IMR-90 (cell line): ENCODE data around the gene NOS1AP. TPM values are rescaled to one million over a fixed set of nuclear protein-coding genes. Genes with fewer than 3 reads are reported as not detected.

ENCODE experiments used
- ATAC-seq: fragments of 200-7000 bp; cut with Tn5 transposase; 2 replicates; pipeline ENCODE4 v1.9.1; 2020; ENCODE audit warnings: low read depth, mild to moderate bottlenecking, moderate library complexity
- BruUV-seq: library from RNA; stranded (reverse); fragments of 400-500 nt; replicated peaks from 2 replicates; lab custom pipeline; 2021; lab: Mats Ljungman, UMichigan
- CTCF ChIA-PET: fragments of 300-600 bp; formaldehyde crosslinking; extraction: SDS; loops from one replicate; lab custom pipeline; 2021; ENCODE audit warnings: antibody characterized with exemption; lab: Yijun Ruan, JAX
- POLR2A ChIA-PET: fragments of 300-600 bp; sonication (Branson Sonifier 250); formaldehyde crosslinking; loops from one replicate; lab custom pipeline; 2022; ENCODE audit warnings: antibody characterized with exemption; ENCODE audit not compliant: unreplicated experiment; lab: Charles Lee
- DNase-seq: peaks from one replicate; pipeline ENCODE4 v3.0.0; 2013
- H2AFZ ChIP-seq: replicated peaks from 2 replicates; pipeline ENCODE3; 2013; ENCODE audit warnings: low read length, mild to moderate bottlenecking; ENCODE audit not compliant: poor library complexity
- H2AK5ac ChIP-seq: 2 replicates; pipeline ENCODE4 v1.6.1; 2013; ENCODE audit warnings: low read depth, low read length, inconsistent platforms
- H2AK9ac ChIP-seq: replicated peaks from 2 replicates; pipeline ENCODE3; 2013; ENCODE audit warnings: mild to moderate bottlenecking, low read depth, low read length, moderate library complexity; ENCODE audit not compliant: poor library complexity
- H2BK120ac ChIP-seq: 2 replicates; pipeline ENCODE4 v1.6.1; 2013; ENCODE audit warnings: low read depth, low read length, inconsistent platforms
- H2BK15ac ChIP-seq: 3 replicates; pipeline ENCODE4 v1.6.1; 2013; ENCODE audit warnings: low read depth, low read length, inconsistent platforms
- H2BK20ac ChIP-seq: 2 replicates; pipeline ENCODE4 v1.6.1; 2013; ENCODE audit warnings: low read depth, mild to moderate bottlenecking, inconsistent platforms, low read length, moderate library complexity
- H2BK5ac ChIP-seq: 2 replicates; pipeline ENCODE4 v1.6.1; 2013; ENCODE audit warnings: mild to moderate bottlenecking, low read depth, low read length, inconsistent platforms; ENCODE audit not compliant: poor library complexity, severe bottlenecking
- H3K14ac ChIP-seq: replicated peaks from 2 replicates; pipeline ENCODE4 v1.6.1; 2013; ENCODE audit warnings: low read depth, low read length, inconsistent platforms
- H3K18ac ChIP-seq: 2 replicates; pipeline ENCODE4 v1.6.1; 2013; ENCODE audit warnings: low read depth, low read length, control low read depth
- H3K23ac ChIP-seq: 2 replicates; pipeline ENCODE4 v1.6.1; 2013; ENCODE audit warnings: low read depth, low read length, inconsistent platforms
- H3K27ac ChIP-seq: 2 replicates; pipeline ENCODE4 v1.5.1; 2013; ENCODE audit warnings: mild to moderate bottlenecking, control low read depth, low read length; ENCODE audit not compliant: insufficient read depth
- H3K27me3 ChIP-seq: 2 replicates; pipeline ENCODE4 v1.6.1; 2013; ENCODE audit warnings: low read length; ENCODE audit not compliant: control insufficient read depth, insufficient read depth
- H3K36me3 ChIP-seq: 2 replicates; pipeline ENCODE4 v1.6.1; 2013; ENCODE audit warnings: low read length, mixed read lengths; ENCODE audit not compliant: control insufficient read depth, insufficient read depth
- H3K4ac ChIP-seq: 2 replicates; pipeline ENCODE4 v1.6.1; 2013; ENCODE audit warnings: low read depth, low read length, inconsistent platforms
- H3K4me1 ChIP-seq: 2 replicates; pipeline ENCODE4 v1.6.1; 2013; ENCODE audit warnings: low read length, mixed read lengths; ENCODE audit not compliant: control insufficient read depth, insufficient read depth
- H3K4me2 ChIP-seq: 2 replicates; pipeline ENCODE4 v1.6.1; 2013; ENCODE audit warnings: low read depth, mild to moderate bottlenecking, control low read depth, low read length, moderate library complexity
- H3K4me3 ChIP-seq: 2 replicates; pipeline ENCODE4 v1.5.1; 2013; ENCODE audit warnings: low read depth, mild to moderate bottlenecking, control low read depth, low read length, moderate library complexity; ENCODE audit not compliant: insufficient read depth
- H3K56ac ChIP-seq: 2 replicates; pipeline ENCODE4 v1.6.1; 2013; ENCODE audit warnings: low read length, inconsistent platforms; ENCODE audit not compliant: insufficient read depth; ENCODE audit errors: extremely low read depth
- H3K79me1 ChIP-seq, 2 experiments: 2 replicates each; pipeline ENCODE4 v1.6.1; 2013; ENCODE audit warnings: low read length in 2 of 2, inconsistent platforms in 1 of 2, low read depth in 1 of 2
- H3K9ac ChIP-seq: 2 replicates; pipeline ENCODE4 v1.6.1; 2013; ENCODE audit warnings: low read depth, low read length, control low read depth
- H3K9me1 ChIP-seq: 2 replicates; pipeline ENCODE4 v1.6.1; 2013; ENCODE audit warnings: low read length, inconsistent platforms; ENCODE audit not compliant: insufficient read depth
- H3K9me3 ChIP-seq: 2 replicates; pipeline ENCODE4 v1.6.1; 2013; ENCODE audit warnings: low read length; ENCODE audit not compliant: control insufficient read depth, insufficient read depth
- H4K20me1 ChIP-seq: 2 replicates; pipeline ENCODE4 v1.6.1; 2013; ENCODE audit warnings: low read length, inconsistent platforms; ENCODE audit not compliant: insufficient read depth
- H4K5ac ChIP-seq: 2 replicates; pipeline ENCODE4 v1.6.1; 2013; ENCODE audit warnings: mild to moderate bottlenecking, low read depth, low read length, control low read depth
- H4K8ac ChIP-seq, 2 experiments: 2 replicates each; pipeline ENCODE4 v1.6.1; 2013; ENCODE audit warnings: low read depth in 2 of 2, low read length in 2 of 2, control low read depth in 1 of 2, inconsistent platforms in 1 of 2
- H4K91ac ChIP-seq: 2 replicates; pipeline ENCODE4 v1.6.1; 2013; ENCODE audit warnings: low read depth, low read length, inconsistent platforms; ENCODE audit not compliant: insufficient read depth
- BHLHE40 ChIP-seq: fragments of 150-350 bp; IDR thresholded peaks from 2 replicates; pipeline ENCODE4 v1.6.1; 2016; ENCODE audit warnings: mild to moderate bottlenecking, low read depth, low read length
- CEBPB ChIP-seq: IDR thresholded peaks from 2 replicates; pipeline ENCODE4 v1.6.1; 2012; ENCODE audit warnings: low read depth, low read length, improper control_type of control experiment
- CHD1 ChIP-seq: IDR thresholded peaks from 2 replicates; pipeline ENCODE4 v1.6.1; 2012; ENCODE audit warnings: low read depth, low read length, improper control_type of control experiment
- FOS ChIP-seq: fragments of 150-350 bp; IDR thresholded peaks from 2 replicates; pipeline ENCODE4 v1.6.1; 2016; ENCODE audit warnings: low read depth, low read length
- MAFK ChIP-seq: IDR thresholded peaks from 2 replicates; pipeline ENCODE4 v1.6.1; 2012; ENCODE audit warnings: low read depth, low read length, improper control_type of control experiment
- MAZ ChIP-seq: IDR thresholded peaks from 2 replicates; pipeline ENCODE4 v1.6.1; 2012; ENCODE audit warnings: low read depth, mild to moderate bottlenecking, low read length, improper control_type of control experiment, moderate library complexity, borderline replicate concordance
- MXI1 ChIP-seq: IDR thresholded peaks from 2 replicates; pipeline ENCODE4 v1.6.1; 2012; ENCODE audit warnings: low read depth, mild to moderate bottlenecking, low read length, moderate library complexity, borderline replicate concordance
- NFE2L2 ChIP-seq: fragments of 150-350 bp; IDR thresholded peaks from 2 replicates; pipeline ENCODE4 v1.6.1; 2016; ENCODE audit warnings: low read depth, mild to moderate bottlenecking, low read length
- POLR2A ChIP-seq: IDR thresholded peaks from 2 replicates; pipeline ENCODE4 v1.6.1; 2012; ENCODE audit warnings: mild to moderate bottlenecking, low read depth, low read length
- RAD21 ChIP-seq: IDR thresholded peaks from 2 replicates; pipeline ENCODE4 v1.6.1; 2012; ENCODE audit warnings: low read length, improper control_type of control experiment
- RCOR1 ChIP-seq: IDR thresholded peaks from 2 replicates; pipeline ENCODE4 v1.6.1; 2012; ENCODE audit warnings: mild to moderate bottlenecking, low read length, improper control_type of control experiment; ENCODE audit not compliant: insufficient replicate concordance
- RFX5 ChIP-seq: IDR thresholded peaks from 2 replicates; pipeline ENCODE4 v1.8.0; 2012; ENCODE audit warnings: low read depth, mild to moderate bottlenecking, low read length, moderate library complexity
- SMC3 ChIP-seq: fragments of 150-350 bp; IDR thresholded peaks from 2 replicates; pipeline ENCODE4 v1.6.1; 2016; ENCODE audit warnings: low read depth, mild to moderate bottlenecking, antibody characterized with exemption, low read length, moderate library complexity
- WGBS, 2 experiments: methylation state at CpG; one replicate each; pipeline versions ENCODE4 v1.1.5 to v1.1.7; 2013; ENCODE audit warnings: missing lambda C conversion rate in 2 of 2; ENCODE audit not compliant: insufficient read length in 1 of 2; ENCODE audit errors: extremely low coverage in 2 of 2; 5-methylcytosine and 5-hydroxymethylcytosine counted together
- dilution Hi-C: fragments of 300-500 bp; cut with HindIII; formaldehyde crosslinking; loops from one replicate; pipeline ENCODE4 v1.14.3; 2018; ENCODE audit warnings: low sequenced_read_pairs; ENCODE audit not compliant: unreplicated experiment
- in situ Hi-C: fragments of 300-500 bp; cut with MboI; formaldehyde crosslinking; loops from 3 replicates; pipeline ENCODE4 v1.14.3; 2019; ENCODE audit warnings: low sequenced_read_pairs, inconsistent platforms, mixed read lengths
- intact Hi-C: fragments of 100-400 bp; cut with micrococcal nuclease; formaldehyde crosslinking; loops from 2 replicates; pipeline ENCODE4 v1.10.0; 2022
- polyA plus RNA-seq, 3 experiments: library from polyadenylated mRNA; depleted of rRNA; stranded (reverse); fragments of >200 nt; gene quantifications; 2 replicates each; pipeline ENCODE4 v1.2.3, GENCODE V29; 2012; ENCODE audit warnings: low replicate concordance in 1 of 3
- total RNA-seq: library from RNA; depleted of rRNA; stranded (reverse); fragments of >200 nt; gene quantifications from 2 replicates; pipeline ENCODE4 v1.2.3, GENCODE V29; 2012
- TF ChIP-seq, protein P1 (sequence below): conservative IDR thresholded peaks from 2 replicates; pipeline ENCODE4 v1.5.1; 2012; ENCODE audit warnings: mild to moderate bottlenecking, low read depth, low read length, improper control_type of control experiment
- TF ChIP-seq, protein P2 (sequence below): fragments of 150-350 bp; IDR thresholded peaks from 2 replicates; pipeline ENCODE4 v1.6.1; 2016; ENCODE audit warnings: low read depth, mild to moderate bottlenecking, low read length, moderate library complexity, borderline replicate concordance
- TF ChIP-seq, protein P3 (sequence below): fragments of 150-350 bp; IDR thresholded peaks from 2 replicates; pipeline ENCODE4 v1.6.1; 2017; ENCODE audit warnings: mild to moderate bottlenecking, antibody characterized with exemption, low read length, low read depth

Gene NOS1AP
- total and polyA plus RNA-seq, 2 of the 4 experiments (the other 2 are of a cell fraction), result 0.18 to 0.19 TPM

DNA sequence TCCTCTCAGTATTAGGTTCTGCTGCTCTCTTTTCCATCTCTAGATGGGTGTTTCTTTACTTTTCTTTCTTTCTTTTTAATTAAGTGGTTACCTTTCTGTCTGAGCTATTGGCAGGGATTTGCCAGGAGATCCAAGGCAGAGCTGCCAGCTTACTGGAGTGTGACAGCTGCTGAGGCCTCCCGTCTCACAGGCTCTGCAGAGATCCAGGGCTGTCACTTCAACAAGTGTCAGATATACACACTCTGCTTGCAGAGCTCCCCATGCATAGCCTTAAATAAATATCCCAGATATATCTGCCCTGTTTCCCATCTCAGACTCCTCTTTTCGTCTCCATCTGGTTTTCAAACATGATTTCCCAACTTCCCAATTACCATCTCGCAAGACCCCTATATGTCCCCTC, 124.3 kb downstream of the NOS1AP start:
- no peak overlapping the region for H2BK120ac ChIP-seq
- no peak overlapping the region for H2BK15ac ChIP-seq
- no peaks in the 10 kb centered on the region for H3K36me3 ChIP-seq
- TF ChIP-seq MAZ (no peak), POLR2A (no peak), FOS (no peak), BHLHE40 (no peak), SMC3 (no peak), NFE2L2 (no peak), MXI1 (no peak), RCOR1 (no peak), CHD1 (no peak), RAD21 (no peak), CEBPB (no peak), MAFK (no peak), RFX5 (no peak)
- TF ChIP-seq, protein P1, sequence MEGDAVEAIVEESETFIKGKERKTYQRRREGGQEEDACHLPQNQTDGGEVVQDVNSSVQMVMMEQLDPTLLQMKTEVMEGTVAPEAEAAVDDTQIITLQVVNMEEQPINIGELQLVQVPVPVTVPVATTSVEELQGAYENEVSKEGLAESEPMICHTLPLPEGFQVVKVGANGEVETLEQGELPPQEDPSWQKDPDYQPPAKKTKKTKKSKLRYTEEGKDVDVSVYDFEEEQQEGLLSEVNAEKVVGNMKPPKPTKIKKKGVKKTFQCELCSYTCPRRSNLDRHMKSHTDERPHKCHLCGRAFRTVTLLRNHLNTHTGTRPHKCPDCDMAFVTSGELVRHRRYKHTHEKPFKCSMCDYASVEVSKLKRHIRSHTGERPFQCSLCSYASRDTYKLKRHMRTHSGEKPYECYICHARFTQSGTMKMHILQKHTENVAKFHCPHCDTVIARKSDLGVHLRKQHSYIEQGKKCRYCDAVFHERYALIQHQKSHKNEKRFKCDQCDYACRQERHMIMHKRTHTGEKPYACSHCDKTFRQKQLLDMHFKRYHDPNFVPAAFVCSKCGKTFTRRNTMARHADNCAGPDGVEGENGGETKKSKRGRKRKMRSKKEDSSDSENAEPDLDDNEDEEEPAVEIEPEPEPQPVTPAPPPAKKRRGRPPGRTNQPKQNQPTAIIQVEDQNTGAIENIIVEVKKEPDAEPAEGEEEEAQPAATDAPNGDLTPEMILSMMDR, result no peak
- TF ChIP-seq, protein P2, sequence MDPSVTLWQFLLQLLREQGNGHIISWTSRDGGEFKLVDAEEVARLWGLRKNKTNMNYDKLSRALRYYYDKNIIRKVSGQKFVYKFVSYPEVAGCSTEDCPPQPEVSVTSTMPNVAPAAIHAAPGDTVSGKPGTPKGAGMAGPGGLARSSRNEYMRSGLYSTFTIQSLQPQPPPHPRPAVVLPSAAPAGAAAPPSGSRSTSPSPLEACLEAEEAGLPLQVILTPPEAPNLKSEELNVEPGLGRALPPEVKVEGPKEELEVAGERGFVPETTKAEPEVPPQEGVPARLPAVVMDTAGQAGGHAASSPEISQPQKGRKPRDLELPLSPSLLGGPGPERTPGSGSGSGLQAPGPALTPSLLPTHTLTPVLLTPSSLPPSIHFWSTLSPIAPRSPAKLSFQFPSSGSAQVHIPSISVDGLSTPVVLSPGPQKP, result no peak
- TF ChIP-seq, protein P3, sequence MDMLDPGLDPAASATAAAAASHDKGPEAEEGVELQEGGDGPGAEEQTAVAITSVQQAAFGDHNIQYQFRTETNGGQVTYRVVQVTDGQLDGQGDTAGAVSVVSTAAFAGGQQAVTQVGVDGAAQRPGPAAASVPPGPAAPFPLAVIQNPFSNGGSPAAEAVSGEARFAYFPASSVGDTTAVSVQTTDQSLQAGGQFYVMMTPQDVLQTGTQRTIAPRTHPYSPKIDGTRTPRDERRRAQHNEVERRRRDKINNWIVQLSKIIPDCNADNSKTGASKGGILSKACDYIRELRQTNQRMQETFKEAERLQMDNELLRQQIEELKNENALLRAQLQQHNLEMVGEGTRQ, result no peak
- no peak overlapping the region for H3K56ac ChIP-seq
- no TSS peak for BruUV-seq
- H3K9me3 ChIP-seq, result peaks cover 2% of the 10 kb centered on the region; the same call in 1 of the 2 replicates
- H3K14ac ChIP-seq, result no peak overlapping the region
- DNase-seq, result no peak
- no peak overlapping the region for H2BK5ac ChIP-seq
- H3K79me1 ChIP-seq, result no peaks in the 10 kb centered on the region
- H3K4ac ChIP-seq, result no peak overlapping the region
- no peaks in the 10 kb centered on the region for H3K9me1 ChIP-seq
- no peak overlapping the region for H3K4me3 ChIP-seq
- no peak overlapping the region for H2AK5ac ChIP-seq
- no peak overlapping the region for H3K18ac ChIP-seq
- peaks cover 4% of the 10 kb centered on the region for H3K27me3 ChIP-seq
- H4K20me1 ChIP-seq, result no peaks in the 10 kb centered on the region
- no peaks in the 10 kb centered on the region for H3K4me1 ChIP-seq
- no peak overlapping the region for H4K8ac ChIP-seq
- intact Hi-C loops, result no loop called here
- no peak for ATAC-seq
- H2AFZ ChIP-seq, result no peak overlapping the region
- H4K91ac ChIP-seq, result no peak overlapping the region
- no peak overlapping the region for H2AK9ac ChIP-seq
- WGBS, 2 experiments, result no CpG with 5 or more reads among the region's 3 CpGs
- H3K23ac ChIP-seq, result no peak overlapping the region
- dilution Hi-C loops, result no loop called here
- CTCF ChIA-PET, result no interaction called here
- POLR2A ChIA-PET, result no interaction called here
- no peak overlapping the region for H3K4me2 ChIP-seq
- H2BK20ac ChIP-seq, result no peak overlapping the region
- H3K9ac ChIP-seq, result no peak overlapping the region
- in situ Hi-C loops, result no loop called here
- H3K27ac ChIP-seq, result no peak overlapping the region
- no peak overlapping the region for H4K5ac ChIP-seq
